Transverse colon (tissue), 4 donors: Measurements from ENCODE around the gene TAGAP. TPM values are rescaled to one million over a fixed set of nuclear protein-coding genes. Genes with fewer than 3 reads are reported as not detected.

Experiments used
- DNase-seq: peaks from one replicate; pipeline ENCODE4 v3.0.0-alpha.2; 2019
- H3K27ac ChIP-seq, 4 donors: fragments of 200-600 bp; sonication (generic); 2 replicates each; pipeline ENCODE4 v1.5.1; 2016 to 2018; ENCODE audit warnings: inconsistent platforms in 4 of 4
- H3K27me3 ChIP-seq: fragments of 200-600 bp; sonication (generic); 2 replicates; pipeline ENCODE4 v1.5.1; 2017; ENCODE audit warnings: inconsistent platforms
- H3K36me3 ChIP-seq, 4 donors: fragments of 200-600 bp; sonication (generic); 2 replicates each; pipeline ENCODE4 v1.5.1; 2017 to 2019; ENCODE audit warnings: inconsistent platforms in 4 of 4
- H3K4me1 ChIP-seq, 4 donors: fragments of 200-600 bp; sonication (generic); 2 replicates each; pipeline ENCODE4 v1.5.1; 2017 to 2020; ENCODE audit warnings: inconsistent platforms in 4 of 4
- H3K4me3 ChIP-seq, 4 donors: fragments of 200-600 bp; sonication (generic); 1 replicate in 1 of 4; 2 replicates in 3 of 4; pipeline versions ENCODE4 v1.5.1 to v1.6.1; 2017 to 2019; ENCODE audit warnings: inconsistent platforms in 4 of 4
- H3K9me3 ChIP-seq, 2 donors: fragments of 200-600 bp; sonication (generic); 2 replicates each; pipeline ENCODE4 v1.5.1; 2017 to 2019; ENCODE audit warnings: inconsistent platforms in 2 of 2
- CTCF ChIP-seq, 5 experiments: fragments of 200-600 bp in 3 of 5; fragments of 450-650 bp in 2 of 5; sonication (generic) in 3 of 5; IDR thresholded peaks; 1 replicate in 2 of 5; 2 replicates in 3 of 5; pipeline ENCODE4 v1.5.1; 2016 to 2017; ENCODE audit warnings: antibody characterized with exemption in 5 of 5, inconsistent platforms in 3 of 5, mild to moderate bottlenecking in 2 of 5, moderate library complexity in 1 of 5
- EP300 ChIP-seq: sonication (generic); formaldehyde crosslinking; IDR thresholded peaks from one replicate; pipeline ENCODE4 v1.6.1; 2017; ENCODE audit warnings: antibody characterized with exemption, low read depth
- POLR2A ChIP-seq: fragments of 450-650 bp; IDR thresholded peaks from one replicate; pipeline ENCODE4 v1.6.1; 2016; ENCODE audit warnings: antibody characterized with exemption, mild to moderate bottlenecking, moderate library complexity
- POLR2AphosphoS5 ChIP-seq, 3 donors: sonication (generic); formaldehyde crosslinking; IDR thresholded peaks; one replicate each; pipeline ENCODE4 v1.6.1; 2016; ENCODE audit warnings: antibody characterized with exemption in 3 of 3
- WGBS, 2 donors: methylation state at CpG; one replicate each; pipeline ENCODE4 v1.1.5; 2018; ENCODE audit warnings: low coverage in 1 of 2; 5-methylcytosine and 5-hydroxymethylcytosine counted together
- in situ Hi-C, 4 donors: fragments of 200-750 bp; cut with MboI; loops; one replicate each; pipeline versions ENCODE4 v1.15.0 to v1.15.1; 2017; ENCODE audit warnings: low sequenced_read_pairs in 3 of 4, low pct_ligation_motif_present in 1 of 4, low pct_unique_long_range_greater_than_20kb in 1 of 4
- intact Hi-C: fragments of 100-400 bp; cut with DNase I; formaldehyde crosslinking; loops from one replicate; pipeline ENCODE4 v1.15.1; 2023; ENCODE audit warnings: low total_unique reads
- total RNA-seq, 4 donors: library from RNA; depleted of rRNA; stranded (reverse); fragments of >200 nt; gene quantifications; one replicate each; pipeline ENCODE4 v1.1.0, GENCODE V29; 2016

Gene TAGAP
- total RNA-seq, 4 donors from 2014 or later = 5.1 to 10.3 (median 8.9) TPM

- in situ Hi-C loops (no loop called here), intact Hi-C loops (no loop called here)
- no peak overlapping the region for H3K4me3 ChIP-seq
- H3K27ac ChIP-seq = no peak overlapping the region
- no peaks in the 10 kb centered on the region for H3K9me3 ChIP-seq
- 95 to 100% methylated on average over 2 to 7 of the region's 7 CpGs for WGBS, 2 donors
- no peaks in the 10 kb centered on the region for H3K27me3 ChIP-seq
- DNase-seq = no peak
- H3K36me3 ChIP-seq = no peaks in the 10 kb centered on the region
- H3K4me1 ChIP-seq = no peaks in the 10 kb centered on the region
- no peak for TF ChIP-seq EP300
- TF ChIP-seq CTCF (IDR thresholded peaks at IDR 0.05) = no peak
- TF ChIP-seq POLR2A = no peak
- TF ChIP-seq POLR2AphosphoS5 (IDR thresholded peaks at IDR 0.05) = no peak
Measured at GRCh38 chr6:159085396-159085895, 40.7 kb upstream of the TAGAP start.

- WGBS, 2 donors = 90 to 91% methylated on average over 2 of the region's 2 CpGs
- no peak overlapping the region for H3K27ac ChIP-seq
- H3K4me1 ChIP-seq = no peaks in the 10 kb centered on the region
- H3K4me3 ChIP-seq = no peak overlapping the region
- no peak for TF ChIP-seq EP300
- no peak for TF ChIP-seq POLR2AphosphoS5 (IDR thresholded peaks at IDR 0.05)
- TF ChIP-seq CTCF (IDR thresholded peaks at IDR 0.05) = no peak
- no peak for TF ChIP-seq POLR2A
- H3K36me3 ChIP-seq = no peaks in the 10 kb centered on the region
- in situ Hi-C loops (no loop called here), intact Hi-C loops (no loop called here)
- no peak for DNase-seq
- H3K27me3 ChIP-seq = no peaks in the 10 kb centered on the region
- H3K9me3 ChIP-seq = no peaks in the 10 kb centered on the region
Measured at GRCh38 chr6:159084493-159085091, 39.8 kb upstream of the TAGAP start.

GRCh38 chr6:159083146-159083545, 38.4 kb upstream of the TAGAP start:
- TF ChIP-seq EP300 (no peak), CTCF (IDR thresholded peaks at IDR 0.05) (no peak), POLR2A (no peak), POLR2AphosphoS5 (IDR thresholded peaks at IDR 0.05) (no peak)
- intact Hi-C loops = no loop called here
- H3K36me3 ChIP-seq = no peaks in the 10 kb centered on the region
- no peak overlapping the region for H3K4me3 ChIP-seq
- H3K4me1 ChIP-seq = no peaks in the 10 kb centered on the region
- in situ Hi-C loops = no loop called here
- no peaks in the 10 kb centered on the region for H3K9me3 ChIP-seq
- H3K27ac ChIP-seq = no peak overlapping the region
- no peak for DNase-seq
- 75 to 91% methylated on average over 2 of the region's 2 CpGs for WGBS, 2 donors
- no peaks in the 10 kb centered on the region for H3K27me3 ChIP-seq

GRCh38 chr6:159082039-159082815, 37.4 kb upstream of the TAGAP start:
- H3K4me1 ChIP-seq = no peaks in the 10 kb centered on the region
- no peaks in the 10 kb centered on the region for H3K36me3 ChIP-seq
- WGBS, 2 donors = 73 to 84% methylated on average over 6 to 7 of the region's 7 CpGs
- intact Hi-C loops (no loop called here), in situ Hi-C loops (no loop called here)
- H3K27ac ChIP-seq = no peak overlapping the region
- H3K4me3 ChIP-seq = no peak overlapping the region
- no peaks in the 10 kb centered on the region for H3K9me3 ChIP-seq
- no peak for DNase-seq
- TF ChIP-seq POLR2A (no peak), EP300 (no peak), CTCF (IDR thresholded peaks at IDR 0.05) (no peak), POLR2AphosphoS5 (IDR thresholded peaks at IDR 0.05) (no peak)
- H3K27me3 ChIP-seq = no peaks in the 10 kb centered on the region
